ENCODE results near the gene MEF2C. TPM values are rescaled to one million over a fixed set of nuclear protein-coding genes. Genes with fewer than 3 reads are reported as not detected.

Gene MEF2C
- total RNA-seq, 1 donor from 2014 or later, result 24.1 TPM

GRCh38 chr5:88672644-88673252 lies 210.2 kb downstream of the MEF2C start:
- Mint-ChIP-seq H3K4me3 (ENCODE audit: unreplicated experiment) (peak overlapping the region; percentile 94), H3K4me1 (ENCODE audit: low read depth, unreplicated experiment) (peaks cover 44% of the 10 kb centered on the region), H3K36me3 (ENCODE audit: unreplicated experiment) (no peaks in the 10 kb centered on the region), H3K27ac (ENCODE audit: unreplicated experiment) (peak overlapping the region; percentile 10), H3K9me3 (ENCODE audit: unreplicated experiment) (peaks cover 31% of the 10 kb centered on the region), H3K27me3 (ENCODE audit: unreplicated experiment) (peaks cover 14% of the 10 kb centered on the region)
- peak; percentile 78 for DNase-seq
- no peak for TF ChIP-seq CTCF (IDR thresholded peaks at IDR 0.05; ENCODE audit: partially characterized antibody, unreplicated experiment)

GRCh38 chr5:88671505-88672499 lies 211.2 kb downstream of the MEF2C start:
- Mint-ChIP-seq H3K27ac (ENCODE audit: unreplicated experiment) (peak overlapping the region; percentile 70), H3K4me1 (ENCODE audit: low read depth, unreplicated experiment) (peaks cover 48% of the 10 kb centered on the region), H3K36me3 (ENCODE audit: unreplicated experiment) (no peaks in the 10 kb centered on the region), H3K9me3 (ENCODE audit: unreplicated experiment) (peaks cover 38% of the 10 kb centered on the region), H3K27me3 (ENCODE audit: unreplicated experiment) (peaks cover 20% of the 10 kb centered on the region), H3K4me3 (ENCODE audit: unreplicated experiment) (peak overlapping the region; percentile 93)
- no peak for TF ChIP-seq CTCF (IDR thresholded peaks at IDR 0.05; ENCODE audit: partially characterized antibody, unreplicated experiment)
- no peak for DNase-seq

- H3K36me3 Mint-ChIP-seq (ENCODE audit: unreplicated experiment), result no peaks in the 10 kb centered on the region
- peaks cover 39% of the 10 kb centered on the region for H3K9me3 Mint-ChIP-seq (ENCODE audit: unreplicated experiment)
- no peak overlapping the region for H3K27ac Mint-ChIP-seq (ENCODE audit: unreplicated experiment)
- no peak for DNase-seq
- peaks cover 50% of the 10 kb centered on the region for H3K4me1 Mint-ChIP-seq (ENCODE audit: low read depth, unreplicated experiment)
- peaks cover 18% of the 10 kb centered on the region for H3K27me3 Mint-ChIP-seq (ENCODE audit: unreplicated experiment)
- TF ChIP-seq CTCF (IDR thresholded peaks at IDR 0.05; ENCODE audit: partially characterized antibody, unreplicated experiment), result no peak
- H3K4me3 Mint-ChIP-seq (ENCODE audit: unreplicated experiment), result peak overlapping the region; percentile 93
Measured at GRCh38 chr5:88671106-88671504, 211.9 kb downstream of the MEF2C start.

GRCh38 chr5:88670461-88670860 lies 212.5 kb downstream of the MEF2C start:
- TF ChIP-seq CTCF (IDR thresholded peaks at IDR 0.05; ENCODE audit: partially characterized antibody, unreplicated experiment), result no peak
- H3K9me3 Mint-ChIP-seq (ENCODE audit: unreplicated experiment), result peaks cover 39% of the 10 kb centered on the region
- peaks cover 17% of the 10 kb centered on the region for H3K27me3 Mint-ChIP-seq (ENCODE audit: unreplicated experiment)
- no peaks in the 10 kb centered on the region for H3K36me3 Mint-ChIP-seq (ENCODE audit: unreplicated experiment)
- no peak overlapping the region for H3K27ac Mint-ChIP-seq (ENCODE audit: unreplicated experiment)
- peaks cover 49% of the 10 kb centered on the region for H3K4me1 Mint-ChIP-seq (ENCODE audit: low read depth, unreplicated experiment)
- H3K4me3 Mint-ChIP-seq (ENCODE audit: unreplicated experiment), result peak overlapping the region; percentile 58
- no peak for DNase-seq
